Cerebellar cortex (tissue), 1 donor: ENCODE results near the gene CRYL1.
A peak's percentile ranks its signal among the peaks of the same experiment; 100 is the strongest.

Source experiments
- DNase-seq: peaks from one replicate; pipeline ENCODE4 v3.0.0-alpha.2; 2015; ENCODE audit warnings: low spot score

Gene CRYL1

GRCh38 chr13:20525601-20526544 lies at the start of gene CRYL1:
Gene CRYL1, minus strand, starts transcription at chr13:20525857. Its CDS starts 63 bp downstream, at chr13:20525794.
- peak; percentile 61 for DNase-seq

GRCh38 chr13:20573636-20574035 lies 48.0 kb upstream of the CRYL1 start:
- no peak for DNase-seq

GRCh38 chr13:20573186-20573585 lies 47.5 kb upstream of the CRYL1 start:
- no peak for DNase-seq

- DNase-seq, result no peak
Measured at GRCh38 chr13:20571676-20572075, 46.0 kb upstream of the CRYL1 start.

DNA sequence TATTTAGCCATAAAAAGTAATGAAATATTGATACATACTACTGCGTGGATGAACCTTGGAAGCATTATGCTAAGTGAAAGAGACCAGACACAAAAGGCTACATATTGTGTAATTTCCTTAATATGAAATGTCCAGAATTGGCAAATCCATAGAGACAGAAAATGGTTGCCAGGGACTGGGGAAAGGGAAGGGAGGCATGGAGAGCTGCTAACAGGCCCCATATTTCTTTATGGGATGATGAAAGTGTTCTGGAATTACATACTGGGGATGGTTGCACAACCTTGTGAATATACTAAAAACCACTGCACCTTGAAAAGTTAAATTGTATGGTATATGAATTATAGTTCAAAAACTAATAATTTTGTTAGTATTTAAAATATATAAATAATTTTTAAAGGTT lies 44.9 kb upstream of the CRYL1 start:
- DNase-seq, result no peak

GRCh38 chr13:20567881-20568528 lies 42.3 kb upstream of the CRYL1 start:
- no peak for DNase-seq

DNA sequence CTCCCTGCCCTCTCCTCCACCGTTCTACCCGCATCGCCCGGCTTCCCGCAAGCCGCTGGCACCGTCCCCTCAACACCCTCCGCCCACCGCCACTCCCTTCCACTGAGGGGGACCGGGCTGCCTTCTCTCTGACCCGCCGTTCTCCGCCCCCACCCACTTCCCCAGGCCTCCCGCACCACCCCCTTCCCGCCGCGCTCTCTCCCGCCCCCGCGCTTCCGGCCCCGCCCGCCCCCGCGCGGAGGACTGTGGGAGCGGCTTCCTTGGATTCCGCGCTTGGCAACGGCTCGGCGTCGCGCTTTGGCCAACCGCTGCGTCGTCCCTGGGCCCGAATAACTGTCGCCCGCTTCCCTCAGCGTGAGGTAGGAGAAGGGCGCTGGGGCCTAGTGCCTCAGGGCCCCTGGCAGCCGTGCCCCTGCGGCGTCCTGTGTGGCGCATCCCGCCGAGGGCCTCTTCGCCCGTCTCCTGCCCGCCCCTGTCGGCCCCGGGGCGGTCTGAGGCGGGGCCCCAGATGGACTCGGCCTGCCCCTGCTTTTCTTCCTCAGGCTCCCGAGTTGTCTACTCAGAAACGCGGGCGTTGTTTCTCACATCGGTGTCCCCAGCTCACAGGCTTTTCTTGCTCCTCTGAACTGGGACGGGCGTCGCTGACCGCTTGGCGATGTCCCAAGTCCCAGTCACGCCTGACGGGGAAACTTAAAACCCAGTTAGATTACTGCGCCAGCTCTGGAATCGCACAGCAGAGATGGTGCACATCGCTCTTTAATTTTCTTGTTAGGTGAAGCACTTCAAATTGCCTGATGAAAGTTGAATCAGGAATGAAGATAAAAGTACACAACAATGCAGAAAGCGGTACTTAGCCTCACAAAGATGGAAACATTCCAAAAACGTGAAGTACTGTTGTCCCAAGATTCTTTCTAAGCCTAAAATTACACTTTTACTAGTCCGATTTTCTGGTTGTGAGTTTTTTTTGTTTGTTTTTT lies 41.5 kb upstream of the CRYL1 start, which contains the start of gene IFT88:
IFT88 (plus strand) TSS at position 260 of the 977 bp plus-strand sequence. CDS start 7,229 bp downstream, outside the sequence.
- peak; percentile 83 for DNase-seq

DNA sequence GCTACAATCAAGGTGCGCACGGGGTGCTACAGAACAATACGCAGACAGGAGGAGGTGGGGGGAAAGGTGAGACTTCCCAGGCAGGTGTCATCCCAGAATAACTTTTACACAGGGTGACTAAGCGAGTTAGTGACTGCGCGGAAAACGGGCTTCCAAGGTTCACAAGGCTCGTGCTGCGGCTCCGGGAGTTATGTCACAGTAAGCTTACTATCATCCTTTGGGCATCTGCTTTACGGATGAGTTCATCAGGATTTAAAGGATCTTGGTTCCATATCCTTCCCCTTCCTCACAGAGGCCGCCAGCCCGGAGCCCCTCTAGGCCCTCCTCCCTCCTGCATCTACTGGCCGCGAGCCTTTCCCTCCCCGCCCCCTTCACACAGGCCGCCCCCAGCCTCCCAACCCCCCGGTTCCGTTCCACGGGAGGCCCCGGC lies 40.8 kb upstream of the CRYL1 start:
- DNase-seq, result peak; percentile 65

- DNase-seq, result no peak
Measured at GRCh38 chr13:20565115-20565736, 39.6 kb upstream of the CRYL1 start.

GRCh38 chr13:20561741-20562140 lies 36.1 kb upstream of the CRYL1 start:
- no peak for DNase-seq

DNA sequence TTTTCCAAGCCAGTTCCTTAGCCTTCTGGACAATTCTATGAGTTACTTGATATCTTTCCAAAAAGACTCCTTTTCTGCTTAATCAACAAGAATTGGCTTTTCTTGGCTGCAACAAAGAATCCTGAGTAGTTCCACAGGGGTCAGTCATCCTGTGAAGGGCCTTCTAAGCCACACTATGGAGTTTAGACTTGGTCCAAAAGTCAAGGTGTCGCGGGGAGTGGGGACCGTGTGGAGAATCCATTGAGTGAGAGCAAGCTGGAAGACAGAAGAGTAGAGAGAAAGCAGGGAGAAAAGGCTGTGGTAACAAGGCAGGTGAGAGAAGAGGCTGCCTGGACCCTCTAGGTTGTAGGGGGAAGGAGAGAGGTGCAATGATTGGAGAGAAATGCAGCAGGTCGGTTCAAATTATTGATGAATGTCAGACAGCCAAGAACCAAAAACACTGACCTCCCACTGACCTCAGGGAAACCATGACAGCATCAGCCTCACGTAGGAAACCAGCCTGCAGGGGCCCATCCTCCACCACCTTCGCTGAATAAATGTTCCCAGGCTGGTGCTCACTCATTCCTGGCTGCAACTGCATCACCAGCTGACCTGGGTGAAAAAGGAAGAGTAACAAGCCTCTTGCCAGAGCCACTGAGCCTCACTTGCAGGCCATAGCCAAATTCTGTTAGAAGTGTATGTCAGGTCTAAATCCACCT lies 34.2 kb upstream of the CRYL1 start:
- DNase-seq, result no peak

DNA sequence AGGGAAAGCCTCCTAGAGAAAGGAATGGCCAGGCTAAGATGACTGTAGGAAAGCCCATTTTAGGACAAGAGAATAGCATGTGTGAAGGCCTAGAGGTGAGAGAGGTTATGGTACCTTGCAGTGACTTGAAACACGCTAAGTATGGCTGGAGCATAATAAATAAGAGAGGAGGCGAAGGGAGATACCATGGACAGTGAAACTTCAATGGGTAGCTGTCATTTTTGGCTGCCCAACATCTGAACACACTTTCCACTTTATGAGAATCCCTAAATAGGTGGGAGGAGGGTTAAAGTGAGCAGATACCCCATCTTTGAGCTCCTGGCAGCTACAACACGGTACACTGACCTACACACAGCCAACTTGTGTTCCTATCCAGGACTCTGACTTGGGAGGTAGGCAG lies 33.3 kb upstream of the CRYL1 start:
- DNase-seq, result no peak

- peak; percentile 8 for DNase-seq
Measured at GRCh38 chr13:20553311-20553710, 27.7 kb upstream of the CRYL1 start.

GRCh38 chr13:20550799-20551198 lies 25.1 kb upstream of the CRYL1 start:
- DNase-seq, result no peak

DNA sequence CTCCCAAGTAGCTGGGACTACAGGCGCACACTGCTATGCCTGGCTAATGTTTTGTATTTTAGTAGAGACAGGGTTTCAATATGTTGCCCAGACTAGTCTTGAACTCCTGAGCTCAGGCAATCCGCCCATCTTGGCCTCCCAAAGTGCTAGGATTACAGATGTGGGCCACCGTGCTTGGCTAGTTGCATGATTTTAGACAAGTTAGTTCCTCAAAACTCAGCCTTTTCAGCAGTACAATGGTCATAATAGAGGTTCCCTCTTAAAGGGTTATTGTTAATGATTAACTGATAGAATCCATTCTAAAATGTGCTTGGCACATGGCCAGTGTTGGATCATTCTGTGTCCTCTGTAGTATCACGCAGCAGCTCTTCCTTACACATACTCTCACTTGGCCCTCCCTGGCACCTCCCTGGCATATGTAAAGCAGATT lies 21.8 kb upstream of the CRYL1 start:
- no peak for DNase-seq

DNA sequence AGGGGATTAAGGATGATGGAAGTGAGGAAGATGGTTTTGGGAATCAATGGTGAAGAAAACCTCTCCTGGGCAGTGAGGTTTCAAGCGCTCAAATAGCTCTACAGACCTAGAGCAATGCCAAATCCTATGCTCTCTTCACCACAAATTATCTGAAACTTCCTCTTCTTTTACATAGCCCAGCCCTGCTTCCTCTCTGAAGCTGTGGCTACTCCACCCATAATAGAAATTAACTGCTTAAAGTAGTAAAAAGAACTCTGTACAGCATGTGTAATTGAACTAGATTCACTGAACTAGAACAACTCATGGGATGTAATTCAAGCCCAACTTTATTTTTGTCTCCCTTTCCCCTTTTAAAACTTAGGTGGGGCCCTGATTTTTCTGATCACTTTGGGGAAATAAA lies 20.9 kb upstream of the CRYL1 start:
- no peak for DNase-seq

DNA sequence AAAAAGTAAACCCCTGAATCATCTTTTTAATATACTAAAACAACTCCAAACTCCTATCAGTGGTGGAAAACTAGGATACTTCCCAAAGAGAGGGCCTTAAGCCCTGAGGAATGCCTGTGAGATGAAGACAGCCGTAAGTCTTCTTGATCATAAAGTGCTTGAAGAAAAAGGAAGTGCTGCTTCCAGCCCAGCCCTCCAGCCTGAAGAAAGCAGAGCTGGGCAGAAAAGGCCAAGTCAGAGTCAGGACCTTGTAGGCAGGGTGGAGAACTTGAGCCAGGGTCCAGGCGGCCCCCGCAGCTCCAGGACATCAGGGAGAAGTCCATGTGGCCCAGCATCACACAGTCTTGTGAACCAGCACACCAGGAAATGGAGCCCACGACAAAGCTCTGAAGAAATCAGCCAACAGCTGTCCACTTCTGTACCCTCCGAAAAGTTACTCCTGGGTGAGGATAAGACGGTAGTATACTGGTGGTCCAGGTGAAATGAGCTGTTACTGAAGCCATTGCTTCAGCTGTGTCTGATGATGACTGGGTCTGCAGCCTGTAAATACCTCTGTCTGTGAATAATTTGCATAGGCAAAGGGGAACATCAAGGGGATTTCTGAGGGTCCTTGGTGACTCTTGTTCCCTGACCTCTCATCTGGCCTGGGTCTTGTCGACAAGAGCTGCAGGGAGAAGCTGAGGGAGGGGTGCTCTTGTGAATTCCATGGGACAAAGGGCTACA lies 18.7 kb upstream of the CRYL1 start:
- DNase-seq, result no peak

GRCh38 chr13:20536992-20537391 lies 11.3 kb upstream of the CRYL1 start:
- DNase-seq, result no peak

- no peak for DNase-seq
Measured at GRCh38 chr13:20534038-20534608, 8.5 kb upstream of the CRYL1 start.

DNA sequence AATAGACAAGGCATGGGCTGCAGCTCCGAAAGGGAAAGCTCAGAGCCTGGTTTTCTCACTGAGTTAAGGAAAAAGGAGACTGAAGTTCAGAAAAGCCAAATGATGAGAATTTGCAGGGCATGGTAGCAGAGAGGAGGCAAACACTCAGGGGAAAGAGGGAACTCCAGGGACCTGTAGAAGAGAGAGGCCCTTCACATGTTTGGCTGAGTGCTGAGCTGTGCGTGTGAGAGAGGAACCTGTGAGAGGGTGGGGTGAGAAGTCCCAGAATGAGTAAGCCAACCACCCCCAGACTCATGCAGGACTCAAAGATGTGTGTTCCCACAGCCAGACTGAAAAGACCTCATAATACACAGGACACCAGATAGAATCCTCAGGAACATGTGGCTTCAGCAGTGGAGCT lies 2.8 kb upstream of the CRYL1 start:
- no peak for DNase-seq
